ENCODE measurements around the gene NCSTN. TPM values are rescaled to one million over a fixed set of nuclear protein-coding genes. Genes with fewer than 3 reads are reported as not detected.

Gene NCSTN
- total RNA-seq, 4 donors from 2014 or later, result 37.2 to 64.9 (median 48.3) TPM

DNA sequence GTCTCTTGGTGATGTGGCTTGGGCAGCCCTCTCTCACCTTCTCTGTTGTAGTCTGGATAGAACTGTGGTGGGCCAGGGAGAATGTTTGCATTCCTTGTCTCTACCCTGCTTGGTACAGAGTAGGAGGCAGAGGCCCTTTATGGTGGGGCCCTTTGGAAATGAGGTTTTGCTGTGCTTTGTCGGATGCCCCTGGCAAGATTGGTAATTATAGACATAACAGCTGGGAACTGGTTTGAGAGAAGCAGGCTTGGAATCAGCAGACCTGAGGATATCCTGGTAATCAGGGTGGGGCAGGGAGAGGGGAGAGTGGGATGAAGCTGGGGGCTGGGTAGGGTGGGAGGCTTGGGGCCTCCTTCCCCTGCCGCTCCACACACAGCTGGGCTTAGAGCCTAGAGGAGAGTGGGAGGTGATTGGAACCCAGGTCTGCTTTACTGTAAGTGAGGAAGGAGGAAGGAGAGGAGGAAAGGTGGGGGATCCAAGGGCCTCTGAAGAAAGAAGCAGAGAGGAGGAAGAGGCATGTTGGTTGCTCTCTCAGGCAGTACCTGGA is 62.2 kb downstream of the NCSTN start:
- TF ChIP-seq, protein P1, sequence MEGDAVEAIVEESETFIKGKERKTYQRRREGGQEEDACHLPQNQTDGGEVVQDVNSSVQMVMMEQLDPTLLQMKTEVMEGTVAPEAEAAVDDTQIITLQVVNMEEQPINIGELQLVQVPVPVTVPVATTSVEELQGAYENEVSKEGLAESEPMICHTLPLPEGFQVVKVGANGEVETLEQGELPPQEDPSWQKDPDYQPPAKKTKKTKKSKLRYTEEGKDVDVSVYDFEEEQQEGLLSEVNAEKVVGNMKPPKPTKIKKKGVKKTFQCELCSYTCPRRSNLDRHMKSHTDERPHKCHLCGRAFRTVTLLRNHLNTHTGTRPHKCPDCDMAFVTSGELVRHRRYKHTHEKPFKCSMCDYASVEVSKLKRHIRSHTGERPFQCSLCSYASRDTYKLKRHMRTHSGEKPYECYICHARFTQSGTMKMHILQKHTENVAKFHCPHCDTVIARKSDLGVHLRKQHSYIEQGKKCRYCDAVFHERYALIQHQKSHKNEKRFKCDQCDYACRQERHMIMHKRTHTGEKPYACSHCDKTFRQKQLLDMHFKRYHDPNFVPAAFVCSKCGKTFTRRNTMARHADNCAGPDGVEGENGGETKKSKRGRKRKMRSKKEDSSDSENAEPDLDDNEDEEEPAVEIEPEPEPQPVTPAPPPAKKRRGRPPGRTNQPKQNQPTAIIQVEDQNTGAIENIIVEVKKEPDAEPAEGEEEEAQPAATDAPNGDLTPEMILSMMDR (IDR thresholded peaks at IDR 0.05), result no peak
- no peak for TF ChIP-seq POLR2A (IDR thresholded peaks at IDR 0.05)
- intact Hi-C loops (cut with DNase I; ENCODE audit: low total_unique reads), result no loop called here
- 37 to 54% methylated on average over 2 of the region's 2 CpGs for WGBS, 2 donors
- H3K4me3 ChIP-seq (ENCODE audit: low read depth, poor library complexity, severe bottlenecking), result no peak overlapping the region
- DNase-seq (ENCODE audit: low spot score in 2 of 2), result peak in 1 of 2 donors; percentile 48

- intact Hi-C loops (cut with DNase I; ENCODE audit: low total_unique reads), result no loop called here
- H3K4me3 ChIP-seq (ENCODE audit: low read depth, poor library complexity, severe bottlenecking), result no peak overlapping the region
- TF ChIP-seq, protein P1 (IDR thresholded peaks at IDR 0.05), result no peak
- no peak for TF ChIP-seq POLR2A (IDR thresholded peaks at IDR 0.05)
- DNase-seq (ENCODE audit: low spot score in 2 of 2), result peak in 1 of 2 donors; percentile 65
- WGBS, 2 donors, result 64 to 69% methylated on average over 15 of the region's 15 CpGs
These were observed 63.2 kb downstream of the NCSTN start for GRCh38 chr1:160406131-160406968.

- 53 to 63% methylated on average over 11 to 12 of the region's 12 CpGs for WGBS, 2 donors
- H3K4me3 ChIP-seq (ENCODE audit: low read depth, poor library complexity, severe bottlenecking), result no peak overlapping the region
- no peak for TF ChIP-seq POLR2A (IDR thresholded peaks at IDR 0.05)
- TF ChIP-seq, protein P1 (IDR thresholded peaks at IDR 0.05), result no peak
- peak; percentile 53 to 89 for DNase-seq (ENCODE audit: low spot score in 2 of 2)
- intact Hi-C loops (cut with DNase I; ENCODE audit: low total_unique reads), result no loop called here
These were observed 64.9 kb downstream of the NCSTN start for GRCh38 chr1:160407839-160408801.

Other genes with a start within 250 kb of the NCSTN start
- 10 to 100 TPM; 44.5 to 74.5 (median 54.9) TPM for gene IGSF8, start 244.8 kb upstream of the NCSTN start, total RNA-seq
- gene ATP1A2, start 227.6 kb upstream of the NCSTN start, total RNA-seq, result 1 to 10 TPM; 1.1 to 5.8 (median 5.0) TPM
- under 1 TPM in 1 of 4 donors, not detected in 3; 0.32 TPM for gene ATP1A4, start 191.8 kb upstream of the NCSTN start, total RNA-seq
- gene CASQ1, start 152.8 kb upstream of the NCSTN start, total RNA-seq, result under 1 TPM in 2 of 4 donors, not detected in 2; 0.12 to 0.23 TPM
- gene PEA15, start 138.0 kb upstream of the NCSTN start, total RNA-seq, result 10 to 100 TPM; 50.7 to 76.6 (median 60.1) TPM
- gene DCAF8, start 80.8 kb upstream of the NCSTN start, total RNA-seq, result 100 to 1,000 TPM in 2 of 4 donors, 10 to 100 TPM in 2; 90.2 to 141 (median 97.9) TPM
- gene PEX19, start 58.2 kb upstream of the NCSTN start, total RNA-seq, result 10 to 100 TPM; 33.4 to 52.9 (median 48.2) TPM
- 10 to 100 TPM; 72.3 to 93.6 (median 80.2) TPM for gene COPA, start 133 bp upstream of the NCSTN start, total RNA-seq
- under 1 TPM in 1 of 4 donors, not detected in 3; 0.10 TPM for gene NHLH1, start 23.7 kb downstream of the NCSTN start, total RNA-seq
- gene VANGL2, start 57.2 kb downstream of the NCSTN start, total RNA-seq, result 10 to 100 TPM; 18.7 to 27.3 (median 24.4) TPM
- 1 to 10 TPM in 2 of 4 donors, under 1 TPM in 2; 0.23 to 2.7 (median 1.1) TPM for gene SLAMF6, start 179.9 kb downstream of the NCSTN start, total RNA-seq
- 1 to 10 TPM; 1.7 to 3.9 (median 2.0) TPM for gene CD84, start 236.1 kb downstream of the NCSTN start, total RNA-seq

Measured in lower leg skin (tissue), 4 donors.